Embryonic facial prominence (tissue), 1 donor: Measurements from ENCODE around the gene CREB3L4.
A peak's percentile ranks its signal among the peaks of the same experiment; 100 is the strongest.
"Not testable (repeated sequence)": the region's sequence is repeated elsewhere in the genome, so short reads cannot be mapped to it uniquely, and the experiment has no call there.

Experiments used
- DNase-seq: peaks from one replicate; pipeline ENCODE4 v3.0.0-alpha.2; 2016; ENCODE audit errors: extremely low spot score

CREB3L4 gene

DNA sequence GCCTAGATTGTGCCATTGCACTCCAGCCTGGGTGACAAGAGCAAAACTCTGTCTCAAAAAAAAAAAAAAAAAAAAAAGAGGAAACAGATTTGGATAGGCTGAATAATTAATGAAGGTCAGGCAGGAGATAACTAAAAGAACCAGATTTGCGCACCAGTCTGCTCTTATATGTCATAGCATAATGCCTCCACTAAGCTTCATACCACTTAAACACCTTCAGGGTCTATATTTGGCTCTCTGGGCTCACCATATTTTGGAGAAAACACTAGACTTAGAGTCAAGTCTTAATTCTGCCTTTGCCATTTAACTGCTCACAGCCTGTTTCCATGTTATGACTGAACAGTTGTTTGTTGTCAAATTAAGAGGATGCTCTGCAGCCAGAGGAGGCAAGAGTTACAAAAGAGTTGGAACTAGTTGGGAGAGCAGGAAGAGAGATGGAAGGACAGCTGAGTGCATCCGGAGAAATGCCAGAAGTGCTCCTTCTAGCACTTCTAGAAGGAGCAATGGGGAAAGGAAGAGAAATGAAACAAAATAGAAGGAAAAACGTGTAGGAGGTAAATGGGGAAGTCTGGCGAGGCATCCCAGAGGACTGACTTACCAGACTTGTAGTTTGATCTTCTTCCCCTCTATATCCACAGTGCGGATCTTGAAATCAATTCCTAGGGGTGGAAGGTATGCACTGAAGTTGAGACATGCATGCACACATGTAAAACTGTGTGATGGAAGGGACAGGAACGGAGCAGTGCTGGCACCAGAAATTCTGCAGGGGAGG is 16.6 kb downstream of the CREB3L4 start:
- no peak for DNase-seq

- DNase-seq = no peak
These were observed 17.7 kb downstream of the CREB3L4 start for GRCh38 chr1:153985341-153985912.

DNA sequence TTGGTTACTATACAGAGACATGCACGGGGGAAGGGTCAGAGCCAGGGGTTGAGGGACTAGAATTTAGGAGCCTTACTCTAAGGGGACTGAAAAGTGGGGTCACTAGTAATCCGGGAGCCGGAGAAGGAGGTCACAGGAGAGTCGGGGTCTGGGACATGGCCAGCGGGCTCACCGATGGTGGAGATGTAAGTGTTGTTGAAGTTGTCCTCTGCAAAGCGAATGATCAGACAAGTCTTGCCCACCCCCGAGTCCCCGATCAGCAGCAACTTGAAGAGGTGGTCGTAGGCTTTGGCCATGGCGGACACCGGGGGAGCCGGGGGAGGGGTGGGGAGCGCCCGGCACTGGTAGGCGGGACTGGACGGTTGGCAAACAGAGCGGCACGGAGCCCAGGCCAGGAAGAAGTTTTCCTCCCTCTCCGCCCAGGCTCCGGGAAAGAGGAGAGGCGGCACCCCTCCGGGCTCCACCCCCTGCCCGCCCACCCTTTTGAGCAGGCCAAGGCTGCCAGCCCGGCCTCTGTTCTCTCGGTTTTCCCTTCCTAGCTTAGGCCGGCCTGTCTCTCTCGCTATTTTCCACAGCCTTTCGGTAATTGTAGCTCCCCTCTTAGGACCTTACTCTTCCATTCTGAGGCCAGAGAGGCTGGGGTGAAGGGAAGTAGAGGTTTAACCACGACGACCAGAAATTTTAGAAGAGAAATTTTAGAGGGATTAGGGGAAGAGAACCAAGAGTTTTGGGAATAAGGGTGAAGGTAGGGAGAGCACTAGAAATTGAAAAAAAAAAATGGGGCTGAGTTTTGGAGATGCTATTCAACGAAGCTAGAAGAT is 18.4 kb downstream of the CREB3L4 start, which contains the start of gene RAB13:
RAB13 (minus strand) TSS at position 399 of the 821 bp plus-strand sequence; CDS start at position 296, 103 bp downstream.
- DNase-seq = peak; percentile 81

DNA sequence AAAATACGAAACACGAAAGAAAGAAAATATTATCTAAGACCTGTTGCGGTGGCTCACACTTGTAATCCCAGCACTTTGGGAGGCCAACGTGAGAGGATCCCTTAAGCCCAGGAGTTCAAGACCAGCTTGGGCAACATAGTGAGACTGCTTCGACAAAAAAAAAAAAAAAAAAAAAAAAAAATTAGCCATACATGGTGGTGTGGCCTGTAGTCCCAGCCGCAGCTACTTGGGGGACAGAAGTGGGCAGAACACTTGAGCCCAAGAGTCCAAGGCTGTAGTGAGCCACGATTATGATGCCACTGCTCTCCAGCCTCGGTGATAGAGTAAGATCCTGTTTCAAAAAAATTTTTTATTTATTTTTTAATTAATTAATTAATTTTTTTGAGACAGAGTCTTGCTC is 19.9 kb downstream of the CREB3L4 start:
- no peak for DNase-seq

- DNase-seq = peak; percentile 100
These were observed 22.9 kb downstream of the CREB3L4 start, which contains the start of gene RPS27 for GRCh38 chr1:153990468-153991150. TSS of gene RPS27 (plus strand) at chr1:153990762. CDS start at chr1:153990797, 35 bp downstream.

DNA sequence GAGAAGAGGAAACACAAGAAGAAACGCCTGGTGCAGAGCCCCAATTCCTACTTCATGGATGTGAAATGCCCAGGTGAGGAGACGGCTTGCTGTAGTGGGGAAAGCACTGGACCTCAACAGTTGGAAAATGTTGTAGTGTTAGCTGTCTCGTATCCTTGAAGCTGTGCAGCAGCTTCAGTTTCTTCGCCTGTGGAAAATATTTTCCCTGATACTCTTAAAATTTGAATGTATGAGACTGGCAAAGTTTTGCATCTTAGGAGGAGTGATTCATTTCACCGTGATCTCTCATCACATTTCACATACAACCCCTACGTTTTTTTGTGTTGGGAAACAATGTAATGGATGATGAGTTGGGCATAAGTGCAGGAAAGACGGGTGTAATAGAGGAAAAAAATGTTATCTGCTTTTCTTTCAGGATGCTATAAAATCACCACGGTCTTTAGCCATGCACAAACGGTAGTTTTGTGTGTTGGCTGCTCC is 23.5 kb downstream of the CREB3L4 start:
- DNase-seq = no peak

DNA sequence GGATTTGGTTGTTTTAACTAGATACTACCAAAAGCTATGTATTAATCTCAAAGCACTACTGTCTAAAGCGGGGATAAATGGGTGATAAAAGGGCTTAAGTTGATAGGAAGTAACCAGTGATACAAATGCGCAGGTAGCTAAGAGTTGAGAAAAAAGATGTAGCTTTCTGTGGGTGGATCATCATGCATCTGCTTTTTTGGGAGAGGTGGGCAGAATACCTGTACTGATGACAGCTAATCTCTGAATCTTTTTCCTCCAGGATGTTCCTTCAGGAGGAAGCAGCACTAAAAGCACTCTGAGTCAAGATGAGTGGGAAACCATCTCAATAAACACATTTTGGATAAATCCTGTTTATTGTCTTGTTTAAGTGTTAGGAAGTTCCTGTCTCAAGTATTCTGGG is 24.1 kb downstream of the CREB3L4 start:
- DNase-seq = no peak

DNA sequence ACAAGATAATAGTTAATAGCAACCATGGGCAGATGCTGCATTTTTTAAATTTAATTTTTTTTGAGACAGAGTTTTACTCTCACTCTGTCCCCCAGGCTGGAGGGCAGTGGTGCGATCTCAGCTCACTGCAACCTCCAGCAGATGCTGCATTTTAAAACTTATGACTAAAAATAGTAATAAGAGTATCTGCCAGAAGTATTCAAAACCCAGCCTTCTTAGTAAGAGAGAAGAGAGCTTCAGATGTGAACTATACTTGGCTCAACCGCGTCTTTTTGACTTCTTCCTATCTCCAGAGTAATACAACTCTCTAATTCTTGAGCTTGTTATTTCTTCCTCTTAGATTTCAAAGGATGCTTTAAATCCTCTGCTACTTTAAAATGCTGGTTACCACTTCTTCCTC is 27.5 kb downstream of the CREB3L4 start:
- no peak for DNase-seq

DNA sequence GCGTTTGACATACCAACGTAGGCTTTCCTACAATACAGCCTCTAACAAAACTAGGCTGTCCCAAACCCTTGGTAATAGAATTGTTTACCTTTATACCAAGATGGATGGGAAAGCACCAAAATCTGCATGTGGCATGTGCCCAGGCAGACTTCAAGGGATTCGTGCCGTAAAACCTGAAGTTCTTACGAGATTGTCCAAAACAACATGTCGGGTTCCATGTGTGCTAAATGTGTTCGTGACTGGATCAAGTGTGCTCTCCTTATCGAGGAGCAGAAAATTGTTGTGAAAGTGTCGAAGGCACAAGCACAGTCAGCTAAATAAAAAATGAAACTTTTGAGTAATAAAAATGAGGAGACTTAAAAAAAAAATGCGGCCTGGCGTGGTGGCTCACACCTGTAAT is 27.9 kb downstream of the CREB3L4 start:
- no peak for DNase-seq

- not testable (repeated sequence) for DNase-seq
These were observed 29.2 kb downstream of the CREB3L4 start for GRCh38 chr1:153996882-153997281.

DNA sequence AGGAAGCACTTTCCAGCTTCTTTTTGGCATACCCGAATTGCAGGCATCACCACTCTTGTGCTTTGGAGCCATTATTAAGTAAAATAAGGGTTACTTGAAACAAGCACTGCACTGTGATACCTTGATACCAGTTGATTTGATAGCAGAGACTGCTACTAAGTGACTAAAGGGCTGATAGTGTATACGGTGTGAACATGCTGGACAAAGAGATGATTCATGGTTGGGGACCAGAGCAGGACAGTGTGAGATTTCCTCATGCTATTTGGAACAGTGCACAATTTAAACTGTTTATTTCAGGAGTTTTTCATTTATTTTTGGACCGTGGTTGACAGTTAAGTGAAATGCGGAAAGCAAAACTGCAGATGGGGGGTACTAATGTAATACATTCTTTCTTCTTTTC is 32.7 kb downstream of the CREB3L4 start:
- no peak for DNase-seq

- DNase-seq = no peak
These were observed 38.4 kb downstream of the CREB3L4 start for GRCh38 chr1:154006136-154006535.

DNA sequence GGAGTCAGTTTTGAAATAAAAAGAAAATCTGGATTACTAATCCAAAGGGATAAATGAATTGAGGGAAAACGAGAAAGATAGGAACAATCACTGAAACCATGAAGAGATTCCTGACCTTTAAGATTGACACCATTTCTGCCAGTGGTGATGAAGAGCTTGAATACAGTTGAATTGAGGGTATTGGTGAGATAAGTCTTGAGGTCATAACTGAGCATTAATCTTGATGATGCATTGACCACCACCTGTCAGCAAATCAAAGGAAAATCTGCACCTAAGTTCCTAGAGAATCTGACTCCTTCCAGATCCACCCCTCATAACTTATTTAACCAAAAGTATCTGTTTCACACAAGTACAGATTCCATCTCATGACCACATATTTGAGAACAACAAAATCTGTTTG is 44.4 kb downstream of the CREB3L4 start:
- no peak for DNase-seq

- DNase-seq = not testable (repeated sequence)
These were observed 44.8 kb downstream of the CREB3L4 start for GRCh38 chr1:154012543-154012942.

GRCh38 chr1:154014154-154014907 is 46.6 kb downstream of the CREB3L4 start:
- no peak for DNase-seq

DNA sequence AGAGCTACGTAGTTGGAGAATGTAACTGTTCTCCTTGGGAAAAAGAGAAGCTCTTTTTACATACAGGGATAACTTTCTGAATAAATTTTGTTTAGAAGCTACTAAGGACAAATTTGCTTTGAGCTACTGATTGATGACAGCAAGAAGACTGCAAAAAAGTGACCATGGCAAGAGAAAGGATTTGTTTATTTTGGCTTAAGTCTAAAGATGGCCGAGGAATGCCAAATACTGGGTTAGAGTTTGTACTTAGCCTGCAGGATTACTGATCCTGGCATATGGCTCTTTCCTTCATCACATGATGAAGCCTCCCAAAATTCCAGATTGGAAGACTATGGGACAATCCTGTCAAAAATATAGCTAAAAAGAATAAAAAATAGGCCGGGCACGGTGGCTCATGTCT is 51.6 kb downstream of the CREB3L4 start:
- DNase-seq = no peak

- no peak for DNase-seq
These were observed 52.2 kb downstream of the CREB3L4 start for GRCh38 chr1:154019940-154020339.
